Measurements from ENCODE around the gene ZBTB21.

DNA sequence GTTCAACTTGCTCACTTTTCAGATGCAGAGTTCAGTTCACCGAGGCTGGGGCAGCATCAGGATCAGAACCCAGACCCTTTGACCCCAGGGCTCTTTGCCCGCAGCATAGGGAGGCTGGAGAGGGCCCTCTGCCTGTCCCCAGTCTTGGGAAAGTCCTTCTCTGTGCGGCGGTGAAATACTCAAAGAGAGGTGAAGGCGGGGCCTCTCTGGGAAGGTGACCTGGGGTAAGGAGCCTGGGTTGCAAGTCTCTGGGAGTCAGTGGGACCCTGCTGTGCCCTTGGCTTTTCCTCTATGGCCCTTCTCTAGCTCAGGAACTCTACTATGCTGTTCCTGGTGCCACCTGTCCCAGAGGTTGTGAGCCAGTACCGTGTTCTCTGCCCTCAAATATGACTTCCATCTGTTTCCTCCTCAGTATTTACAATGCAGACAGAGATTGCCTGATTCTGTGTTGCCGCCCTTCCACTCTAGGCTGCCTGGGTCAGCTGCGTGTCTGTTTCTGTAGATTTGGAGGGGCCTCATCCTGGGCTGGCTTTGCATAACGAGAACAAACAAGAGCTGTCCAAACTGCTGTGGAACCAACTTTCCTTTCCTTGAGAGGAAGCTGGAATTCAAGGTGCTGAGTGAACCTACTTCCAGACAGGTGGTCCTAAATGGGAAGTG is 18.7 kb upstream of the ZBTB21 start:
- TF ChIP-seq EZH2 (IDR thresholded peaks at IDR 0.05; ENCODE audit: insufficient read depth, poor library complexity, severe bottlenecking): no peak
- TF ChIP-seq EZH2phosphoT487 (IDR thresholded peaks at IDR 0.05; ENCODE audit: insufficient read depth, low read depth): no peak

Data from GM23248 (cell line).